ENCODE measurements around the gene ASTN2.

GRCh38 chr9:116461632-116462031 lies 953.2 kb downstream of the ASTN2 start:
- TF ChIP-seq CTCF (IDR thresholded peaks at IDR 0.05; ENCODE audit: low read depth, low read length): no peak
- no peak for TF ChIP-seq POLR2A (IDR thresholded peaks at IDR 0.05; ENCODE audit: extremely low read depth, insufficient read length)
- TF ChIP-seq, protein P1, sequence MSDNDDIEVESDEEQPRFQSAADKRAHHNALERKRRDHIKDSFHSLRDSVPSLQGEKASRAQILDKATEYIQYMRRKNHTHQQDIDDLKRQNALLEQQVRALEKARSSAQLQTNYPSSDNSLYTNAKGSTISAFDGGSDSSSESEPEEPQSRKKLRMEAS (IDR thresholded peaks at IDR 0.05; ENCODE audit: low read depth, low read length): no peak
- TF ChIP-seq MYC (IDR thresholded peaks at IDR 0.05; ENCODE audit: low read depth, low read length): no peak
